HT1080 (cell line): Measurements from ENCODE around the gene PRKG1. TPM values are rescaled to one million over a fixed set of nuclear protein-coding genes. Genes with fewer than 3 reads are reported as not detected.
A peak's percentile ranks its signal among the peaks of the same experiment; 100 is the strongest.

Experiments used
- DNase-seq: peaks from one replicate; pipeline ENCODE4 v3.0.0-alpha.2; 2015; ENCODE audit warnings: low read depth
- polyA plus RNA-seq, 2 experiments: library from polyadenylated mRNA; depleted of rRNA; stranded (reverse); fragments of >200 nt; gene quantifications; 2 replicates each; pipeline ENCODE4 v1.2.3, GENCODE V29; 2015
- total RNA-seq: library from RNA; depleted of rRNA; stranded (reverse); fragments of >200 nt; shearing (Covaris generic); gene quantifications from 2 replicates; pipeline ENCODE4 v1.2.3, GENCODE V29; 2014; rRNA removed

Gene PRKG1
- total RNA-seq: 3.7 and 3.9 TPM in 2 replicates
- polyA plus RNA-seq (2015; cell fraction: cytosol; rRNA removed): 0.76 and 1.3 TPM in 2 replicates
- 1.7 and 2.1 TPM in 2 replicates for polyA plus RNA-seq (2015; cell fraction: nucleus; rRNA removed)

GRCh38 chr10:51074238-51075028, at the start of gene PRKG1:
Gene PRKG1 (plus strand): TSS chr10:51074487.
- peak; percentile 70 for DNase-seq

DNA sequence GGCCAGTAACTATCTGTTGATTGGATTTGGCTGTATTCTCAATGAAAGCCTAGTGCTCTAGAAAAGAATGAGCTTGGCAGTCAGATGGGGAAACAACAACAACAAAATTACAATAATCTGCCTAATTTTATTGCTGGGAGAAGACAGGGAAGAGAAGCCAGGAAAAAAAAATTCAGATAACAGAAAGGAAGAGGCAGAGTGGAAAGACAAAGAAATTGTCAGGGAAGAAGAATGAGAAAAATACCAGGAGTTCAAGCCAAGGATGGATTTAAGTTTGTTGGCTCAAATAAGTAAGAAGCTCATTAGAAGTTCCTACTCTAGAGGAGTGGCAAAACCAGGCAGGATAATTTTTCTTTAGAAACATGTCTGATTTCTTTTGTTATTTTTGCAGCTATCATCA, 45.9 kb upstream of the PRKG1 start:
- DNase-seq: no peak

DNA sequence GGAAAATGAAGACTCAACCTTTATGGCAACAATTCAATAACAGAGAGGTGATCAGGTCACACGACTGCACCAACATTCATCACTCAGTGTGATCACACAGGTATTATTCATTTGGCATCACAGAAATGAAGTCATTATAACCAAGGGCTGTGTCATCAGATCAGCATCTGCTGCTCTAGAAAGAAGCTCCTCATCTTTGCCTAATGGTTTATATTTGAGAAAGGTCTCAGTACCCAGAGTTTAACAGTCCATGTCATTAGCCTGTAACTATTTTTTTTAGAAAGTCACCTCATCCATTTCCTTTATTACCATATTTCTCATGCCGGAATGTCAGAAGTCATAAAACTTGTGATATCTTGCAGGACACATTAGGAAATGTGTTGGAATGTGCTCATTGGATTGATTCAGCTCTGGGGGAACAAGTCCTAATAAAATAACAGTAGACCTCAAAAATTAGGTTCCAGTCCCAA, 45.1 kb upstream of the PRKG1 start:
- peak; percentile 55 for DNase-seq

- DNase-seq: no peak
Measured at GRCh38 chr10:51030480-51030879, 43.8 kb upstream of the PRKG1 start.

GRCh38 chr10:51031950-51032349, 42.3 kb upstream of the PRKG1 start:
- no peak for DNase-seq

DNA sequence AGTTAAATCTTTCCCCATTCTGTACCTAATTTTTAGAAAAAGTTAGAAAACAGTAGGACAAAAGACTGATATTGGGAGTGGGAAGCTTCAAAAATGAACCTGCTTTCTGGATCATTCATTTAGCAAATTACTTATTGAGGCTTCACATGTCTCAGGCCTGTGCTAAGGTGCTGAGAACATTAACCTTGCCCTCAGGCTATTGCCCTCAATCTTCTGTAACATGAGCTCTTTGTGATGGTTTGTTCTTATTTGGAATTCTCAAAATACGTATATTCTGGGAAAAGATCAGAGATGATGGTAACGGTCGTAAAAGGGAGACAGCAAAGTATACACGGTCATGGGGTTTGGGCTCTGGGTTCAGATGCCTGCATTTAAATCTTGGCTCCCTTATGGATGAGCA, 39.5 kb upstream of the PRKG1 start:
- DNase-seq: no peak

- DNase-seq: no peak
Measured at GRCh38 chr10:51035344-51035743, 38.9 kb upstream of the PRKG1 start.

- no peak for DNase-seq
Measured at GRCh38 chr10:51045871-51046270, 28.4 kb upstream of the PRKG1 start.

DNA sequence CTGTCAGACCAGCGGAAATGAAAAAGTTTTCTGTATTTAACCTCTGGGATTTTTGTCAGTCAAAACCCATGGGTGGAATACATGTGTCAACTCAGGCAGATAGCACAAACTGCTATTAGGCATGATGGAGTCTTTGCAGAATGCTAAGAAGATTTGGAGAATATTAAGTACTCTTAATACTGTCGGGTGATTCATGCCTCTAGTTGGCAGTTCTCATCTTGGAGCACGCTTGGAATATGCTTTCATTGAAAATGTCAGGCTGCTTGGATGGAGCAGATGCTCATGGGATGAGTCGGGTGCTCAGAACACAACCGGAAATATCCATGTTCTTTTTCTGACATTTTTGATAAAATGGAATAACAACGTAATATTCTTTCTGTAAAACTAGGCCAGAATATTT, 27.6 kb upstream of the PRKG1 start:
- no peak for DNase-seq

GRCh38 chr10:51047857-51048256, 26.4 kb upstream of the PRKG1 start:
- DNase-seq: no peak

DNA sequence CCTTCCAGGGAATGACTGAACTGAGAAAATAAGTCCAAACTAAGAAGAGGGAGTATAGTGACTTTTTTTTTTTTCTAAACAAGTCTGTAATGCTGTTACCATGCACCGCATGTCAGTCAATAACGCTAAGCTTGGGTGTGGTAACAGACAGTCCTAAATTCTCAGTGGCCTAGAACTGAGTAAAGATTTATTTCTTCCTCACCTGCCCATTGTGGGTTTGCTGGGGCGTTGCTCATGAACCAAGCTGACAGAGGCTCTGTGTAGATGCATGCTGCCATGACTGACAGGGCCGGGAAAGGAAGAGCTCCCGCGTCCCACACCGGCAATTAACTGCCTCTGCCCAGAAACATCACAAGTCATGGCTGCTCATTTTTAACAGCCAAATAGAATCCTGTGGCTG, 25.5 kb upstream of the PRKG1 start:
- no peak for DNase-seq

GRCh38 chr10:51052163-51052562, 22.1 kb upstream of the PRKG1 start:
- DNase-seq: no peak

DNA sequence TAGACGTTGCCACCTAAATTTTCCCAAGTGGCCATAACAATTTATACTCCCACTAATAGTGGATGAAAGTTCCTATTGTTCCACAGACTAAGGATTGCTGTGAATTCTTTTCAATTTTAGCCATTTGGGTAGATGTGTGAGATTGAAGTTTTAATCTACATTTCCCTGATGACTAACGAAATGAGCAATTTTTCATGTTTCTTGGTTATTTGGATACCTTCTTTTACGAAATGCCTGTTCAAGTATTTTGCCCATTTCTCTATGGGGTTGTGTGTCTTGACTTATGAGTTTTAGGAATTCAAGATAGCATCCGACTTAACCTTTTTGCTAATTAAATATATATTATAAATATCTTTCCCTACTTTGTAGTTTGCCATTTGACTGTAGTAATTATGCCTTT, 16.4 kb upstream of the PRKG1 start:
- no peak for DNase-seq

DNA sequence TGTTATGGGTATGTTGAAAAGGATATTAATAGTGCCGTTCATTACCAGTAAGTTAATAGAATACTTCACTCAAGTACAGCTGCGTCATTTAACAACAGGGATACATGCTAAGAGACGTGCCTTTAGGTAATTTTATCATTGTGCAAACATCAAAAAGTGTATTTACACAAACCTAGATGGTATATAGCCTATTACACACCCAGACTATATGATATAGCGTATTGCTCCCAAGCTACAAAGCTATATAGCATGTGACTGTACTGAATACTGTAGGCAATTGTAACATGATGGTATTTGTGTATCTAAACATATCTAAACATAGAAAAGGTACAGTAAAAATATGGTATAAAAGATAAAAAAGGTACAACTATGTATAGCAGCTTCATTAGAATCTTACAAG, 11.1 kb upstream of the PRKG1 start:
- no peak for DNase-seq

- peak; percentile 10 for DNase-seq
Measured at GRCh38 chr10:51063659-51064535, 10.4 kb upstream of the PRKG1 start.

DNA sequence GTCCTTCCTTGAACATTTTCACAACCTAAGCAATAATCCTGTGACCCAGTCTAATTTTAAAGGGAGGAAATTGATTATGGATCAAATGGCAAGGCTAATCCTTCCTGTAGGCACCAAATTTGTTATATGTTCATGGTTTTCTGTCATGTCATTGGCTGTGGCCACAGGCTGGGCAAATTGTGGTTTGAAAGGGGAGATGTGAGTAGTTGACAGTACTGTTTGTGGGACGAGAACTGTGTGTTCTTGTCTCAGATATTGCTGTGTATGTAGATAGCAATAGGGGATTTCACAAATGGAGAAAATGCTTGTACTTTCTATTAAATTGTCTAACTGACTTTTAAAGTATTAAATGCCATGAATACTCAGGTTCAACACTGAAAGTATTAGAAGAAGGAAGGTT, 8.1 kb upstream of the PRKG1 start:
- DNase-seq: no peak

DNA sequence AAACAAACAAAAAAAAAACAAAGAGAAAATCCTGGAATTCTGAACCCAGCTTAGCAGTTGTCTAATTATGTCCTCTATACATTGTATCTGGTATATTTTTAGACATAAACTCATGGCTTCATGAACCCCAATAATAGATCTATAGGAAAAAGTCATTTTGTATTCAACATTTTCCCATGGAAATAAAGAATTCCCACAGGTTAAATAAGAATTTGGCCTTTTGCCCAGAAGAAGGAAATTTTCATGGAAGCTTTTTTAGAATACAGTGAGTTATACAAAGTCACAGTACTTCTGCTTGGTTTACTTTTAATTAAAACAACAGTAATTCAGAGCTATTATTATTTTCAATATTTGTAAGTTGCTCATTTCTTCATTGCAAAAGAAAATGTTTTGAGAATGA, 2.1 kb upstream of the PRKG1 start:
- no peak for DNase-seq

GRCh38 chr10:51072921-51073434, 1.3 kb upstream of the PRKG1 start:
- DNase-seq: no peak

DNA sequence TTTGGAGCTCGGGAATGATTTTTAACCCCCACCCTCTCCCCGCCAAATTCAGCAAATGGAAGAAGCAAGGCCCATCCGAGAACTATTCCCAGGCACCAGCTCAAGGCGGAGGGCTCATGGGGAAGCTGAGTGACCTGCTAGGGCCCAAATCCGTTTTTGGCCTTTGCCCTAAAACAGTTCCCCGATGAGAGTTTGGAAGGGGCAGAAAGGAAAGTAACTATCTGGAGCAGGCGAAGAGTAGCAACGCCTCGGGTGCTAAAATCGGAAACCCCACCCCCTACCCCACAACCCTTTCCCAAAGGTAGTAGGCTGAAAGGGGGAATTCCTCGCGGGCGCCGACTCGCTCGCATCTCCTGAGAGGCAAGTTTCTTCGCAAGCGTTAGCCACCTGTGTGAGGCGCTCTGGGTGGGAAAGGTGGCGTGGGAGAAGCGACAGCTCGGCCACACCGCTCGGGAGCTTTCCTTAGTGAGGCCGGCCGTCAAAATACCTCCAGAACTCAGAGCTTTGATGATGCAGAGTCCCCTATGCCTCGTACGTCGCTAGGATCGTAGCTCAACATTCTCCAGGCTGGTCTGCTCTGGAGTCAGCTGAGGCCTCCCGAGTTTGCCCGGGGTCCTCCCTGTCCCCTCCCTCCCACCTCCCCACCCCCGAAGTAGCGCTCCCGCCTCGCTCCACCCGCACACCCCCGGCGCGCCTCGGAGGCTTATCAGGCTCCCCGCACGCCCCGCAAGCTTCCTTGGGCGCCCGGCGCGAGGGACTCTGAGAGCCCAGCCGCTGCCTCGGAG, 642 bp upstream of the PRKG1 start:
- no peak for DNase-seq

- no peak for DNase-seq
Measured at GRCh38 chr10:51075043-51075872, 971 bp downstream of the PRKG1 start.
